K562 (cell line): ENCODE data around the gene DENND10. TPM values are rescaled to one million over a fixed set of nuclear protein-coding genes. Genes with fewer than 3 reads are reported as not detected.

Source experiments
- ARNT ChIP-seq, 2 experiments: fragments of 450-650 bp; IDR thresholded peaks; 2 replicates each; pipeline ENCODE4 v1.6.1; 2016; ENCODE audit warnings: mild to moderate bottlenecking in 1 of 2
- CCAR2 ChIP-seq: fragments of 200-400 bp; formaldehyde crosslinking; IDR thresholded peaks from 2 replicates; pipeline ENCODE4 v1.6.1; 2017; ENCODE audit warnings: mild to moderate bottlenecking, low read depth, low read length
- CEBPB ChIP-seq: fragments of 450-650 bp; IDR thresholded peaks from 2 replicates; pipeline ENCODE4 v1.6.1; 2016; ENCODE audit warnings: missing genetic modification characterization, missing compliant biosample characterization
- ELF4 ChIP-seq: fragments of 450-650 bp; formaldehyde crosslinking; IDR thresholded peaks from 2 replicates; pipeline ENCODE4 v1.4.0; 2022; ENCODE audit warnings: missing genetic modification characterization
- FOXM1 ChIP-seq, 2 experiments: fragments of 450-650 bp in 1 of 2; sonication (generic) in 1 of 2; formaldehyde crosslinking in 1 of 2; IDR thresholded peaks; 2 replicates each; pipeline versions ENCODE4 v1.6.1 to v1.9.0; 2017 to 2022; ENCODE audit warnings: low read depth in 2 of 2, mild to moderate bottlenecking in 2 of 2, missing genetic modification reagents in 1 of 2, moderate library complexity in 1 of 2
- HSF4 ChIP-seq: fragments of 250-450 bp; sonication (Bioruptor Pico); IDR thresholded peaks from 2 replicates; pipeline ENCODE4 v2.1.2; 2022; ENCODE audit warnings: mild to moderate bottlenecking, moderate library complexity, borderline replicate concordance
- ILK ChIP-seq: fragments of 450-650 bp; IDR thresholded peaks from 2 replicates; pipeline ENCODE4 v1.6.1; 2016; ENCODE audit warnings: missing genetic modification characterization, low read depth, mild to moderate bottlenecking, missing compliant biosample characterization, moderate library complexity, borderline replicate concordance
- JUN ChIP-seq, 2 experiments: sonication (generic) in 1 of 2; formaldehyde crosslinking in 1 of 2; IDR thresholded peaks; 2 replicates each; pipeline versions ENCODE4 v1.6.1 to v1.8.0; 2012 to 2022; ENCODE audit warnings: borderline replicate concordance in 2 of 2, mild to moderate bottlenecking in 2 of 2, improper control_type of control experiment in 1 of 2, low read depth in 1 of 2, low read length in 1 of 2, missing genetic modification reagents in 1 of 2
- MTA3 ChIP-seq: fragments of 450-650 bp; formaldehyde crosslinking; IDR thresholded peaks from 2 replicates; pipeline ENCODE4 v1.6.1; 2017; ENCODE audit warnings: mild to moderate bottlenecking, borderline replicate concordance
- MYC ChIP-seq, 2 experiments: fragments of 250-450 bp in 1 of 2; sonication (Bioruptor Pico) in 1 of 2; IDR thresholded peaks; 2 replicates each; pipeline versions ENCODE4 v1.5.1 to v1.6.1; 2012 to 2021; ENCODE audit warnings: low read depth in 2 of 2, borderline replicate concordance in 1 of 2, improper control_type of control experiment in 1 of 2, low read length in 1 of 2, mild to moderate bottlenecking in 1 of 2, moderate library complexity in 1 of 2
- NCOA1 ChIP-seq: fragments of 450-650 bp; IDR thresholded peaks from 2 replicates; pipeline ENCODE4 v1.6.1; 2016; ENCODE audit warnings: low read depth
- NFRKB ChIP-seq: fragments of 450-650 bp; IDR thresholded peaks from 2 replicates; pipeline ENCODE4 v1.6.1; 2016; ENCODE audit warnings: low read depth
- RAD51 ChIP-seq: fragments of 450-650 bp; IDR thresholded peaks from 2 replicates; pipeline ENCODE4 v1.7.1; 2016; ENCODE audit warnings: low read depth, mild to moderate bottlenecking, borderline replicate concordance
- SLC30A9 ChIP-seq: fragments of 250-450 bp; sonication (Bioruptor Pico); IDR thresholded peaks from 2 replicates; pipeline ENCODE4 v1.8.0; 2022; ENCODE audit warnings: mild to moderate bottlenecking, moderate library complexity
- ZNF212 ChIP-seq: fragments of 450-650 bp; formaldehyde crosslinking; IDR thresholded peaks from 2 replicates; pipeline ENCODE4 v1.4.0; 2020; ENCODE audit warnings: mild to moderate bottlenecking
- ZNF512 ChIP-seq: IDR thresholded peaks from 2 replicates; pipeline ENCODE4 v1.6.1; 2016; ENCODE audit warnings: missing genetic modification characterization, missing compliant biosample characterization
- ZNF764 ChIP-seq: fragments of 250-450 bp; sonication (Bioruptor Pico); IDR thresholded peaks from 2 replicates; pipeline ENCODE4 v1.4.0; 2020; ENCODE audit warnings: low read depth, mild to moderate bottlenecking, moderate library complexity
- ZNF77 ChIP-seq: fragments of 250-450 bp; sonication (Bioruptor Pico); IDR thresholded peaks from 2 replicates; pipeline ENCODE4 v1.5.0; 2020
- polyA plus RNA-seq, 8 experiments: library from polyadenylated mRNA; depleted of rRNA in 4 of 8; stranded (reverse) in 5 of 8; unstranded in 3 of 8; fragments of >200 nt; fragmentation: Nextera tagmentation in 2 of 8; fragmentation: Illumina TruSeq in 1 of 8; extraction: Ambion mirVana in 2 of 8; extraction: Trizol in 1 of 8; gene quantifications; 2 replicates each; pipeline versions ENCODE4 v1.2.1 to v1.2.3, GENCODE V29; 2011 to 2014; ENCODE audit warnings: inconsistent platforms in 1 of 8, missing spikeins in 1 of 8
- total RNA-seq, 7 experiments: library from RNA; depleted of rRNA in 6 of 7; stranded (reverse); fragments of >200 nt in 6 of 7; fragmentation: Illumina TruSeq in 2 of 7; extraction: Trizol in 2 of 7; gene quantifications; 2 replicates each; pipeline versions ENCODE4 v1.2.1 to v1.2.3, GENCODE V29; 2011 to 2021; ENCODE audit warnings: low replicate concordance in 1 of 7
- TF ChIP-seq, protein P1 (sequence below): sonication (generic); formaldehyde crosslinking; IDR thresholded peaks from 2 replicates; pipeline ENCODE4 v1.8.0; 2022; ENCODE audit warnings: mild to moderate bottlenecking, low read depth, missing genetic modification reagents
- TF ChIP-seq, protein P2 (sequence below): fragments of 450-650 bp; formaldehyde crosslinking; IDR thresholded peaks from 2 replicates; pipeline ENCODE4 v1.4.0; 2020; ENCODE audit warnings: mild to moderate bottlenecking, moderate library complexity

The DENND10 gene
- total and polyA plus RNA-seq, 9 of the 15 experiments (the other 6 are each of a cell fraction or from before 2014, with no cell fraction given), result 9.4 to 20.0 (median 12.5) TPM

GRCh38 chr10:119080521-119081259, 23.2 kb upstream of the DENND10 start, which contains the start of gene EIF3A (continued):
- TF ChIP-seq CEBPB (no peak), ELF4 (CRISPR knock-in tag) (no peak), FOXM1 (IDR thresholded peaks at IDR 0.05; ENCODE audit: low read depth) (no peak), FOXM1 (CRISPR knock-in tag; IDR thresholded peaks at IDR 0.05; ENCODE audit: low read depth) (no peak), NCOA1 (no peak), RAD51 (peak; percentile 94), ZNF512 (tag) (no peak), MYC (IDR thresholded peaks at IDR 0.05; ENCODE audit: low read depth, low read length) (peak; percentile 95), MYC (CRISPR knock-in tag; IDR thresholded peaks at IDR 0.05; ENCODE audit: borderline replicate concordance, low read depth) (no peak), MTA3 (0 out of 2 replicates have a peak, but pooled peaks have one; percentile 50), JUN (IDR thresholded peaks at IDR 0.05; ENCODE audit: borderline replicate concordance, low read depth, low read length) (peak; percentile 42; the same call in 1 of the 2 replicates), JUN (CRISPR knock-in tag; IDR thresholded peaks at IDR 0.05; ENCODE audit: borderline replicate concordance) (no peak), ZNF77 (CRISPR knock-in tag) (no peak), ZNF764 (CRISPR knock-in tag) (no peak), ARNT (IDR thresholded peaks at IDR 0.05) (no peak), CCAR2 (no peak), ZNF212 (no peak), NFRKB (peak; percentile 31; the same call in 1 of the 2 replicates), ILK (tag) (no peak), SLC30A9 (CRISPR knock-in tag) (no peak), HSF4 (no peak)
- TF ChIP-seq, protein P1, sequence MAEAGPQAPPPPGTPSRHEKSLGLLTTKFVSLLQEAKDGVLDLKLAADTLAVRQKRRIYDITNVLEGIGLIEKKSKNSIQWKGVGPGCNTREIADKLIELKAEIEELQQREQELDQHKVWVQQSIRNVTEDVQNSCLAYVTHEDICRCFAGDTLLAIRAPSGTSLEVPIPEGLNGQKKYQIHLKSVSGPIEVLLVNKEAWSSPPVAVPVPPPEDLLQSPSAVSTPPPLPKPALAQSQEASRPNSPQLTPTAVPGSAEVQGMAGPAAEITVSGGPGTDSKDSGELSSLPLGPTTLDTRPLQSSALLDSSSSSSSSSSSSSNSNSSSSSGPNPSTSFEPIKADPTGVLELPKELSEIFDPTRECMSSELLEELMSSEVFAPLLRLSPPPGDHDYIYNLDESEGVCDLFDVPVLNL (CRISPR knock-in tag), result no peak
- TF ChIP-seq, protein P2, sequence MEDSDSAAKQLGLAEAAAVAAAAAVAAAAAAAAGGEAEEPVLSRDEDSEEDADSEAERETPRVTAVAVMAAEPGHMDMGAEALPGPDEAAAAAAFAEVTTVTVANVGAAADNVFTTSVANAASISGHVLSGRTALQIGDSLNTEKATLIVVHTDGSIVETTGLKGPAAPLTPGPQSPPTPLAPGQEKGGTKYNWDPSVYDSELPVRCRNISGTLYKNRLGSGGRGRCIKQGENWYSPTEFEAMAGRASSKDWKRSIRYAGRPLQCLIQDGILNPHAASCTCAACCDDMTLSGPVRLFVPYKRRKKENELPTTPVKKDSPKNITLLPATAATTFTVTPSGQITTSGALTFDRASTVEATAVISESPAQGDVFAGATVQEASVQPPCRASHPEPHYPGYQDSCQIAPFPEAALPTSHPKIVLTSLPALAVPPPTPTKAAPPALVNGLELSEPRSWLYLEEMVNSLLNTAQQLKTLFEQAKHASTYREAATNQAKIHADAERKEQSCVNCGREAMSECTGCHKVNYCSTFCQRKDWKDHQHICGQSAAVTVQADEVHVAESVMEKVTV (CRISPR knock-in tag), result no peak
